Mammary epithelial cell (primary cell): ENCODE data around the gene SNX6.

Experiments used
- EZH2 ChIP-seq: IDR thresholded peaks from 2 replicates; pipeline ENCODE4 v1.6.1; 2012; ENCODE audit warnings: low read length, inconsistent platforms, borderline replicate concordance
- TF ChIP-seq, protein P1 (sequence below), 2 donors: IDR thresholded peaks in 1 of 2; conservative IDR thresholded peaks in 1 of 2; 2 replicates each; pipeline ENCODE4 v1.5.1; 2011 to 2012; ENCODE audit warnings: inconsistent platforms in 2 of 2, low read length in 2 of 2, mild to moderate bottlenecking in 2 of 2, control low read depth in 1 of 2, low read depth in 1 of 2; ENCODE audit not compliant: insufficient read depth in 1 of 2; ENCODE audit errors: extremely low read depth in 1 of 2

- TF ChIP-seq, protein P1, sequence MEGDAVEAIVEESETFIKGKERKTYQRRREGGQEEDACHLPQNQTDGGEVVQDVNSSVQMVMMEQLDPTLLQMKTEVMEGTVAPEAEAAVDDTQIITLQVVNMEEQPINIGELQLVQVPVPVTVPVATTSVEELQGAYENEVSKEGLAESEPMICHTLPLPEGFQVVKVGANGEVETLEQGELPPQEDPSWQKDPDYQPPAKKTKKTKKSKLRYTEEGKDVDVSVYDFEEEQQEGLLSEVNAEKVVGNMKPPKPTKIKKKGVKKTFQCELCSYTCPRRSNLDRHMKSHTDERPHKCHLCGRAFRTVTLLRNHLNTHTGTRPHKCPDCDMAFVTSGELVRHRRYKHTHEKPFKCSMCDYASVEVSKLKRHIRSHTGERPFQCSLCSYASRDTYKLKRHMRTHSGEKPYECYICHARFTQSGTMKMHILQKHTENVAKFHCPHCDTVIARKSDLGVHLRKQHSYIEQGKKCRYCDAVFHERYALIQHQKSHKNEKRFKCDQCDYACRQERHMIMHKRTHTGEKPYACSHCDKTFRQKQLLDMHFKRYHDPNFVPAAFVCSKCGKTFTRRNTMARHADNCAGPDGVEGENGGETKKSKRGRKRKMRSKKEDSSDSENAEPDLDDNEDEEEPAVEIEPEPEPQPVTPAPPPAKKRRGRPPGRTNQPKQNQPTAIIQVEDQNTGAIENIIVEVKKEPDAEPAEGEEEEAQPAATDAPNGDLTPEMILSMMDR (conservative IDR thresholded peaks at IDR 0.05 in 1 of 2, IDR thresholded peaks at IDR 0.05 in 1 of 2; ENCODE audit: extremely low read depth in 1 of 2, insufficient read depth in 1 of 2, low read depth in 1 of 2, low read length in 2 of 2): no peak
- no peak for TF ChIP-seq EZH2
Measured at GRCh38 chr14:34569750-34570149, 60.2 kb downstream of the SNX6 start.
